Upper lobe of left lung (tissue), 4 donors: ENCODE measurements around the gene DCAF17.

Experiments
- CTCF ChIP-seq, 6 experiments: fragments of 450-650 bp in 4 of 6; fragments of 200-600 bp in 2 of 6; sonication (generic) in 2 of 6; IDR thresholded peaks; one replicate each; pipeline ENCODE4 v1.5.1; 2016 to 2019; ENCODE audit warnings: antibody characterized with exemption in 6 of 6
- POLR2A ChIP-seq, 4 donors: fragments of 450-650 bp; IDR thresholded peaks; one replicate each; pipeline ENCODE4 v1.5.1; 2016 to 2017; ENCODE audit warnings: antibody characterized with exemption in 4 of 4, mild to moderate bottlenecking in 2 of 4

GRCh38 chr2:171491292-171491691 lies 57.3 kb downstream of the DCAF17 start:
- TF ChIP-seq POLR2A (IDR thresholded peaks at IDR 0.05) (no peak), CTCF (IDR thresholded peaks at IDR 0.05) (no peak)
